DND-41 (cell line): ENCODE results near the gene ACLY.

Source experiments
- ATAC-seq: fragments of 200-7000 bp; cut with Tn5 transposase; 3 replicates; pipeline ENCODE4 v1.9.1; 2021; ENCODE audit warnings: low read depth; ENCODE audit not compliant: insufficient read depth
- DNase-seq: peaks from one replicate; pipeline ENCODE4 v3.0.0-alpha.2; 2020
- H2AFZ ChIP-seq: 2 replicates; pipeline ENCODE4 v1.6.0; 2012; ENCODE audit warnings: low read depth, low read length
- H3K27ac ChIP-seq: 2 replicates; pipeline ENCODE4 v1.5.1; 2012; ENCODE audit warnings: low read length, inconsistent platforms
- H3K27me3 ChIP-seq: fragments of 200-600 bp; sonication (generic); 2 replicates; pipeline ENCODE4 v1.6.0; 2012; ENCODE audit warnings: low read length, mild to moderate bottlenecking, inconsistent platforms; ENCODE audit not compliant: insufficient read depth, poor library complexity
- H3K36me3 ChIP-seq: 2 replicates; pipeline ENCODE4 v1.5.1; 2012; ENCODE audit warnings: low read length, inconsistent platforms; ENCODE audit not compliant: insufficient read depth
- H3K4me1 ChIP-seq: 2 replicates; pipeline ENCODE4 v1.5.1; 2012; ENCODE audit warnings: mild to moderate bottlenecking, low read length; ENCODE audit not compliant: insufficient read depth
- H3K4me2 ChIP-seq: 2 replicates; pipeline ENCODE4 v1.6.0; 2012; ENCODE audit warnings: mild to moderate bottlenecking, moderate library complexity, low read length, inconsistent platforms; ENCODE audit not compliant: insufficient read depth
- H3K4me3 ChIP-seq, 2 experiments: fragments of 200-600 bp in 1 of 2; shearing (Covaris generic) in 1 of 2; 2 replicates each; pipeline ENCODE4 v1.5.1; 2012 to 2016; ENCODE audit warnings: inconsistent platforms in 2 of 2, low read length in 2 of 2, mild to moderate bottlenecking in 2 of 2, low read depth in 1 of 2, moderate library complexity in 1 of 2
- H3K79me2 ChIP-seq: 2 replicates; pipeline ENCODE4 v1.6.0; 2012; ENCODE audit warnings: low read length, inconsistent platforms; ENCODE audit not compliant: insufficient read depth
- H3K9ac ChIP-seq: 2 replicates; pipeline ENCODE4 v1.6.0; 2012; ENCODE audit warnings: low read depth, mild to moderate bottlenecking, inconsistent platforms, low read length, moderate library complexity
- H3K9me3 ChIP-seq: 2 replicates; pipeline ENCODE4 v1.5.1; 2012; ENCODE audit warnings: low read length, moderate library complexity, mild to moderate bottlenecking, inconsistent platforms; ENCODE audit not compliant: insufficient read depth, severe bottlenecking
- H4K20me1 ChIP-seq: 2 replicates; pipeline ENCODE4 v1.6.0; 2012; ENCODE audit warnings: low read length; ENCODE audit not compliant: insufficient read depth
- EZH2 ChIP-seq: IDR thresholded peaks from 3 replicates; pipeline ENCODE4 v1.6.1; 2012; ENCODE audit warnings: borderline replicate concordance, low read depth, mild to moderate bottlenecking, moderate library complexity, low read length, inconsistent platforms; ENCODE audit not compliant: severe bottlenecking
- TF ChIP-seq, protein P1 (sequence below): IDR thresholded peaks from 2 replicates; pipeline ENCODE4 v1.5.1; 2012; ENCODE audit warnings: borderline replicate concordance, low read length, moderate library complexity, mild to moderate bottlenecking; ENCODE audit not compliant: poor library complexity, severe bottlenecking; ENCODE audit errors: extremely low read depth

ACLY gene

DNA sequence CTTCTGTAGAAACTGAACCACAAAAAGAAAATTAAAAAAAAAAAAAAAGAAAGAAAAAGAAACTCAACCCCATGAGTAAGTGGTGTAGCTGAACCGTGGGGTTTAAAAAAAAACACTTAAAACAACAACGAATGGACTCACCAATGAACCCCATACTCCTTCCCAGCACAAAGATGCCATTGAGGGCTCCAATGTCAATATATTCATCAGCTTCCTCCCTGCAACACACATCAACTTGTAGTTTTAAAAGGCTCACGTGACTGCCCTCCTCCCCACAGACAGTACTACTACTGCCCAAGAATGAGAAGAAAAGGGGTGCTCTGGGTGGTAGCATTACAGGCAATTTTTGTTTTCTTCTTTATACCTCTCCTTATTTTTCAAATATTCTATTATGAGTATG lies 50.2 kb downstream of the ACLY start:
- peaks cover 9% of the 10 kb centered on the region for H4K20me1 ChIP-seq
- no peak overlapping the region for H2AFZ ChIP-seq
- H3K27me3 ChIP-seq = no peaks in the 10 kb centered on the region
- TF ChIP-seq EZH2 = no peak
- TF ChIP-seq, protein P1, sequence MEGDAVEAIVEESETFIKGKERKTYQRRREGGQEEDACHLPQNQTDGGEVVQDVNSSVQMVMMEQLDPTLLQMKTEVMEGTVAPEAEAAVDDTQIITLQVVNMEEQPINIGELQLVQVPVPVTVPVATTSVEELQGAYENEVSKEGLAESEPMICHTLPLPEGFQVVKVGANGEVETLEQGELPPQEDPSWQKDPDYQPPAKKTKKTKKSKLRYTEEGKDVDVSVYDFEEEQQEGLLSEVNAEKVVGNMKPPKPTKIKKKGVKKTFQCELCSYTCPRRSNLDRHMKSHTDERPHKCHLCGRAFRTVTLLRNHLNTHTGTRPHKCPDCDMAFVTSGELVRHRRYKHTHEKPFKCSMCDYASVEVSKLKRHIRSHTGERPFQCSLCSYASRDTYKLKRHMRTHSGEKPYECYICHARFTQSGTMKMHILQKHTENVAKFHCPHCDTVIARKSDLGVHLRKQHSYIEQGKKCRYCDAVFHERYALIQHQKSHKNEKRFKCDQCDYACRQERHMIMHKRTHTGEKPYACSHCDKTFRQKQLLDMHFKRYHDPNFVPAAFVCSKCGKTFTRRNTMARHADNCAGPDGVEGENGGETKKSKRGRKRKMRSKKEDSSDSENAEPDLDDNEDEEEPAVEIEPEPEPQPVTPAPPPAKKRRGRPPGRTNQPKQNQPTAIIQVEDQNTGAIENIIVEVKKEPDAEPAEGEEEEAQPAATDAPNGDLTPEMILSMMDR = no peak
- peaks cover 12% of the 10 kb centered on the region for H3K4me1 ChIP-seq
- H3K27ac ChIP-seq = no peak overlapping the region
- DNase-seq (no peak), ATAC-seq (no peak)
- no peak overlapping the region for H3K4me3 ChIP-seq
- H3K36me3 ChIP-seq = peaks cover 68% of the 10 kb centered on the region
- H3K4me2 ChIP-seq = no peak overlapping the region
- H3K9me3 ChIP-seq = no peaks in the 10 kb centered on the region
- H3K9ac ChIP-seq = no peak overlapping the region
- peaks cover 16% of the 10 kb centered on the region for H3K79me2 ChIP-seq

DNA sequence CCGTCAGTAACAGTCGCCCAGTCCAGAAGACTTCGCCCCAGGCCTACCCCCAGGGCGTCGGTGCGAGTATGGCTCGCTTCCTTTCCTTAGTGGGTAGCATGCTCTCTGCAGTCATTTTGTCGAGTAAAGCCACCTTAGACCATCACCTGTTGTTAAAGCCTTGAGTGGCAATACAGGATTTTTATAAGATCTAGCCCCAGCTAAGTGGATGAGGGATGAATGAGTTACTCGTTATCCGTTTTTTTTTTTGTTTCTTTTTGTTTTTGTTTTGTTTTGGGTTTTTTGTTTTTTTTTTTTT lies 53.2 kb downstream of the ACLY start:
- H3K4me1 ChIP-seq = peaks cover 35% of the 10 kb centered on the region
- peaks cover 41% of the 10 kb centered on the region for H3K36me3 ChIP-seq
- H3K4me2 ChIP-seq = peak overlapping the region; percentile 91
- H3K9ac ChIP-seq = peak overlapping the region; percentile 83
- H3K4me3 ChIP-seq = peak overlapping the region; percentile 15 to 98; a peak in 3 of 4 replicates
- H3K9me3 ChIP-seq = no peaks in the 10 kb centered on the region
- peaks cover 45% of the 10 kb centered on the region for H3K79me2 ChIP-seq
- peak overlapping the region; percentile 87 for H3K27ac ChIP-seq
- H3K27me3 ChIP-seq = no peaks in the 10 kb centered on the region
- peaks cover 31% of the 10 kb centered on the region for H4K20me1 ChIP-seq
- ATAC-seq (no peak; the same call in 2 of the 3 replicates), DNase-seq (no peak)
- H2AFZ ChIP-seq = peak overlapping the region; percentile 100
- TF ChIP-seq, protein P1 = no peak
- TF ChIP-seq EZH2 = no peak

DNA sequence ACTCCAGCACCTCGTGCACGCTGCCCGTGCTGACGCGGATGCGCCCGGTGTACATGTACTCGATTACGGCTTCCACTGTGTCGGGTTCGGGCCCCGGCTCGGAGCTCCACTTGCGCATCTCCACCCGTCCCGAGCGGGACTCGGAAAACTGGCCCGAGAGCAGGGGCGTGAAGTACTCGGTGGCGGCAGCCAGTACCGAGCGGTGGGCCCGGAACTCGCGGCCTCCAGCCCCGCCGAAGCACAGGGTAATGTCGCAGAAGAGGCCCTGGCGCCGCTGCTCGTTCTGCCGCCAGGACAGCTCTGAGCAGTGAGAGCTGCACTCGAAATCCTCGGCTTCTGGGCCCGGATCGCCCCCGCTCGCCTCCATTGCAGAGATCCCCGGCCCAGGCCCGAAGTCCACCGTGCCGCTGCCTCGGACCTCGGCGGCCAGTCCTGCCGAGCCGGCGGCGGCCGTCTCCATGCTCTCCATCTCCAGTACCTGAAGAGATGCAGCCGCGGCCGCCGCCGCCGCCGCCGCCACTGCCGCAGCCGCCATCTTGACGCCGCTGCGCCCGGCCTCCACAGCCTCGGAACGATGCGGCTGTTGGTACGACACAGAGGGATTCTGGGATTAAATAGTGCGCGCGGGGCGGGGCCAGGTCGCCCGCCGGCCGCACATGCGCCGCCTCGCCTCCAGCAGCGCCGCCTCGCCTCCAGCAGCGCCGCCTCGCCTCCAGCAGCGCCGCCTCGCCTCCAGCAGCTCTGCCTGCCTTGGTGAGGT lies 53.7 kb downstream of the ACLY start, which contains the start of gene KLHL11:
KLHL11 (minus strand) TSS at position 588 of the 760 bp plus-strand sequence; CDS start at position 535, 53 bp downstream.
- Histone ChIP-seq H3K79me2 (peaks cover 50% of the 10 kb centered on the region), H2AFZ (peak within 1 kb of the TSS; percentile 100), H3K27ac (peak within 1 kb of the TSS; percentile 87), H4K20me1 (peaks cover 36% of the 10 kb centered on the region), H3K4me1 (peaks cover 35% of the 10 kb centered on the region), H3K4me3 (peak within 1 kb of the TSS; percentile 91 to 98), H3K4me2 (peak within 1 kb of the TSS; percentile 93), H3K9ac (peak within 1 kb of the TSS; percentile 83), H3K36me3 (peaks cover 36% of the 10 kb centered on the region), H3K9me3 (no peaks in the 10 kb centered on the region), H3K27me3 (no peaks in the 10 kb centered on the region)
- TF ChIP-seq, protein P1 = no peak
- TF ChIP-seq EZH2 = no peak
- peak; percentile 94 for ATAC-seq
- DNase-seq = peak; percentile 90
